GM18519 (cell line): Measurements from ENCODE around the gene WWOX.
"Not testable (repeated sequence)": the region's sequence is repeated elsewhere in the genome, so short reads cannot be mapped to it uniquely, and the experiment has no call there.

ENCODE experiments used
- ATAC-seq: cut with Tn5 transposase; IDR thresholded peaks from one replicate; pipeline ENCODE4 v1.9.1; 2021; ENCODE audit warnings: mild to moderate bottlenecking, moderate library complexity; ENCODE audit not compliant: unreplicated experiment, low FRiP score

WWOX gene

DNA sequence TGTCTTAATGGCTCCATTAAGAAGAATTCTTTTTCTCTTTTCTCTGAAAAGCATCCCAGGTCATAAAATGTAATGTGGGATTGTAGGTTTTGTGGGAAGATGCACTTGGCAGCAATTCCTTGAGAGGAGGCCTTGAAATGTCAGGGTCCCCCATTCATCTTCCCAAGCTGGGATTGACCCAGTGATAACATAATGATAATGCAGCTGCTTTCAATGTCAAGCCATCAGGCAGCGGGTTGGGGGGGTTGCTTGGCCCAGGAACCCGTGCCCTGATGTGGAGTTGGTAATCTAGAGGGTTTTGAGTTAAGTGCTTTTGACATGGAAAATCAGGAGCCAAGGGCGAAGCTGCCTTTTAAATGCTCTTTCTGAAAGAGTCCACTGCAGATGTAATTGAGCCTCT lies 484.0 kb downstream of the WWOX start:
- ATAC-seq = no peak

GRCh38 chr16:78584213-78584860 lies 484.9 kb downstream of the WWOX start:
- ATAC-seq = no peak

DNA sequence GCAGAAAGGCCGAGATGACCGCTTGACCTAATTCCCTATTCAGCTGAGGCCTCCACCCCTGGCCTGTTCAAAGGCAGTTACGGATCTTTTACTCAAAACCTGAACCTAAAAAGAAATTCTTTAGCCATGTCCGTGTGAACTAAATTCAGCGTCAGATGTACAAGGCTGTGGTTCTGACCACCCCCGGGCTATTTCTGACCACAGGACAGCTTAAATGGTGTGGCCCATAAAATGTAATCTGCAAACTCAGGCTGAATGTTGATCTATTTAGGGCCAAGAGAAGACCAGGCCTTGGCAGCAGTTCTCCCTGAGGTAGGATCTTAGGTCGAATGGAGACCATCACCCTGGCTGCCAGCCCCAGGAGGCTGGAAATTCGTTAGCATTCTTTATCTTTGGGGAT lies 485.5 kb downstream of the WWOX start:
- ATAC-seq = no peak

GRCh38 chr16:78589331-78589730 lies 489.9 kb downstream of the WWOX start:
- no peak for ATAC-seq

GRCh38 chr16:78591682-78592103 lies 492.2 kb downstream of the WWOX start:
- ATAC-seq = no peak

- no peak for ATAC-seq
These were observed 492.7 kb downstream of the WWOX start for GRCh38 chr16:78592111-78592510.

DNA sequence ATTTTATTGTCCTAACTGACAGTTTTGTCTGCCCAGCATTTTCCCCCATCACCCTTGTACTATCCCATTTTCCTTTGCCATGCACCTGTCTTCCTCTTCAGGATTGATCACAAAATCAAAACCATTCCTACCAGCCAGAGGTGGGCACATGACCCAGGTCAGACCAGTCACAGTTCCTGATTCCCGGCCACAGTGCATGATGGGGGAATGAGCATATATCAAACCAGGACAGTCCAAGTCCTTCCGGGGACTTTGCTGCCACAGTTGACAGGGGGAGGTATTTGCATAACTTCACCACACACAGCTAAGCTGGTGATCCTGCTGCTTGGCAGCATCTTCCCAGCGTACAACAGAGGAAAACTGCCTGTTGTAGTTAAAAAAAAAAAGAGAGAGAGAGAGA lies 493.9 kb downstream of the WWOX start:
- no peak for ATAC-seq

DNA sequence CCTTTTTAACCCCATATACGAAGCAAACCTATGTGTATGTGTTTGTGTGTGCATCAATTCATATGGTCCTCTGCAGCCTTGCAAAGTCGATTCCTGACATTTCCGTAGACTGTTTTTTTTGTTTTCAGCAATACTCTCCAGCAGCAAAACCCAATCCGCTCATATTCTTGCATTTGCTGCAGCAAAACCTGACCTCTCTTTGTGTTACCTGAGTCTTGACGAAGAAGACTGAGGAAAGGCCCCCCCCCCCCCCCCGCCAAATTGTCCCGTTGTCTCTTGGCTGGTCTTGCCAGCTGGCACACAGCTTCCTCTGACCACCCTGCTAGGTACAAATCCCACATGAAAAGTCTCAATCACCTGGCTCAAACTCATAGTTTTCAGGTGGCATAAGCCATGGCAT lies 494.7 kb downstream of the WWOX start:
- ATAC-seq = no peak

DNA sequence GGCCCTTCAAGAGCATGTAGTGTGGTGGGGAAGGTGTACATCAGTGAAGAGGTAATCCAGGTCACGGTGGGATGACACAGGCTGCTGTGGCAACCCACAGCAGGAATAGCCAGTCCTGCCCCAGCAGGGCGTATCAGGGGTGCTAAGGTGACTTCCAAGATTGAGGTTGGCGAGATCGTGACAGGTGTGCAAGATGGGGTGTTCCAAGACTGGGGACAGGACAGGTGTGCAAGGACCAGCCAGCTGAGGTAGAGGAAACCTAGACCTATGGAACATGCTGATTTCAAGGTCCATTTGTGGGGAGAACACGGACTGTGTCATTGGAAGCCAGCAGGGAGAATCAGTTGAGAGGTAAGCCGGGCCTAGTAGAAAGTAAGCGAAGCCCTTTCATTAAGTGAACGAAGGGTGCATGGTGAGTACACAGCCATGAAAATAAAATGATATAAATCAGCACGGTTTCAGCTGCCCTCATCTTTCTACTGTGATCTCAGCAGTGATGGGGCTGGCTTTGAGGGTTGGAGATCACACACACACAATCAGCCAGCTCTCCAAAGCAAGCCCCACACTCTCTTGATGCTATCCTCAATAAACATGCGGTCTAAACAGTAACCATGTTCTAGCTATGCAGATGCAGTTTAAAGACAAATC lies 497.0 kb downstream of the WWOX start:
- ATAC-seq = no peak

GRCh38 chr16:78596996-78597422 lies 497.6 kb downstream of the WWOX start:
- ATAC-seq = no peak

- ATAC-seq = no peak
These were observed 498.5 kb downstream of the WWOX start for GRCh38 chr16:78597809-78598570.

DNA sequence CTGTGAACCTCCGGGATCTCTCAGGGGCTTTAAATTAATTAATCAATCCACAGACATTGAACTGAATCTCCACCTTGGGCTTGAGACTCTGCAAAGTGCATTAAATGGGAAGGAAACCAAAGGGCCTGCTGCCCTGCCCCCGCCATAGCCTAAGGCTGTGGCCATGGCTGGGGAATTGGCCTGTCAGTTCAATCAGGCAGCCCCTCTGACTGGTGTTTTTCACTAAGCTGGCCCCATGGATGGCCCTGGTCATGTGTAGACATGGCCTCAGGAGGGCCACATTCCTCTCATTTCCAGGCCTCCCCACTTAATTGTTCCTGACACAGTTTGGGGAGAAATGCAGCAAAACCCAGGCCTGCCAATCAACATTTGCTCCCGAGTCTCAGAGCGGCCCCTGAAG lies 499.8 kb downstream of the WWOX start:
- ATAC-seq = no peak

GRCh38 chr16:78604423-78605062 lies 505.1 kb downstream of the WWOX start:
- ATAC-seq = not testable (repeated sequence)

DNA sequence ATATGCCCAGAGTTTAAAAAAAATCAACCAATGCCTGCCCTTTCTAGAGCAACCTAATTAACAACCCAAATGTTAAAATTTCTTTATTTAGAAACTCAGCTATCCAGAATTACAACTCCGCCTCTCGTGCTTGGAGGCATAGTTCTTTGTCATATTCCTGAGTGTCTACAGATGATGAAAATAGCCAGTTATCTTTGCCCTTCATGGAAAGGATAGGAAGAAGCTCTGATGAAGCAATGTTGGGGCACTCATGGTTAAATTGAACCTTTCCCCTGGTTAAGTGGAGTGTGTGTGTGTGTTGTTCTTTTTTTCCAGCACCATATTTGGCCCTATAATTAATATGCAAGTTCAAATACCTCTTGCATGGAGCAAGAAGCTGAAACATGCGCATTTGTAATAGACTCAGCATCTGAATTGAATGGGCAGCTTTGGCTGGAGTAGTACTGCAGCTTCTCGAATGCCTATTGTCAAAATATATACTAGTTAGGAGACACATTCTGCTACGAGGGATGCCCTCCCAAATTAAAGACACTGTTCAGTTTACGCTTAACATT lies 506.2 kb downstream of the WWOX start:
- ATAC-seq = no peak

GRCh38 chr16:78606545-78606944 lies 507.1 kb downstream of the WWOX start:
- no peak for ATAC-seq

GRCh38 chr16:78607022-78607421 lies 507.6 kb downstream of the WWOX start:
- ATAC-seq = no peak

DNA sequence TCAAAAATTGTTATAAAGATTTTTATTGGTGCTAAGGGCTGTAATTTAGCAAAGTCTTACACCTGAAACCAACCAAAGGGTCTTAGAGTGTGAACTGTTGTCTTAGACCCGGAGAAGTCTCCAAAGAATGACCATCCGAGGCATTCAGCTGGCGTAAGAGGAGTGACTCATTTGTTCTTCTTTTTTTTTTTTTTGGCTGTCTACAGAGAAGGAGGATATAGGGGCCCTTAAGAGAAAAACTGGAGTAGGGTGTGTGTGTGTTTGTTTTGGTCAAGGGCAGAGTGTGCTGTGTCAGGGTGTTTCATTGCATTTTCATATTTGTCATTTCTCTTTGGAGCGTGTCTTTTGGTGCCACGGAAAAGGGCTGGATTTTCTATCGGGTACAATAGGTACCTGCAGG lies 508.0 kb downstream of the WWOX start:
- no peak for ATAC-seq

DNA sequence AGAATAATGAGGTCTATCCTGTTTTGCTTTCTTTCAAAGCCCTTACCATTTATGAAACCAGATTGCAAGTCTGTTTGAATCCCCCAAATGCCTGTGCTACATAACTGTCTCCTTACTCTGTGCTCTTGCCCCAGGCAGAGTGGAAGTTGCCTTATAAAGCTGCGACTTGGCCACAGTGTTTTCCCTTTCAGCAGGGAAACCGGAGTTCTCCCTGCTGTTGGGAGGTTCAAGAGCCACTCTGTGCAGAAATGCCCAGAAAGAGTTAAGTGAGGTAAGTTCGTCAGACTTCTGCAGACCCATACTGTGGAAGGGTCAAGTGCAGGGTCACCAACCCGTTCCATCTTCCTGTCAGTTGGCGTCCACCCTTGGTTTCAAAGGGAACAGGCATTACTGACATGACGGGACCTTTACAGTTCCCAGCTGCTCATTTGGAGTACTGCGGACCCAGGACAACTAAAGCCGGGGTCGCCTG lies 508.9 kb downstream of the WWOX start:
- no peak for ATAC-seq

DNA sequence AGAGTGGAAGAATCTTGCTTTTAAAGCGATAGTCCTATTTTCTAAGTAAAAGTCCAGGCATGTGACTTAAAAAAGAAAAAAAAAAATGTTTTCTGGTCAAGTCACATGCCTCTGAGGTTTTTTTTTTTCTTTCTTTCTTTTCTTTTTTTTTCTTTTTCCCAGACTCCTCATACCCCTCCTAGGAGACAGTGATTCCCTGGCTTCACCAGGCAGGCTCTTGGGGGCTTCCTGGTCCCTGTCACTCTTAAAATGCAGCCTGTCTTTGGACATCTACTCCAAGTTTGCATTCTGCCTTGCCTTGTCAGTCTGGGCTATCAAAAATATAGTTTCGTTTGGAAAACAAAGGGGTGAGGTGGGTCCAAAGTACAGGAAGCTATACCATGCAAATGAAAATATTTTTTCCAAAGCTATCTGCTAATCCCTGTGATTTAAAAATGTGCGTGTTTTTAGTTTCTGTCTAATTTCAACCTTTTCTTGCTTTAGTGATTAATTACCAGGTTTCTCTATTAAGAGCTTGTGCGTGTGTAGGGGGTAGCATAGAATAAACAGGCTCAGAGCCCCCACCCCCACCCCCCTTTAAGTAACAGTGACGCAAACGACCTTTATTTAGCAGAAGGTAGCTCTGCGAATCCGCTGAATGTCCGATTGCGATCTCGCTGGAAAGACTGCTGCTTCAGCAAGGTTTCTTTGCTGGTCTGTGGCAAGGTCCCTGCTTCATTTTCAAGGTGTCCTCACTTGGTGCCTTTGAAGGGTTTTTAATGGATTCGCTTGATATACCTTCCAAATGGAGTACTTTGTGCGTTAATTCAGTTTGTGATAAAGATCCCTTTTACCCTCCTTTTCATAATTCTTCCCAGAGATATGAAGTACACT lies 510.2 kb downstream of the WWOX start:
- no peak for ATAC-seq

- ATAC-seq = no peak
These were observed 511.9 kb downstream of the WWOX start for GRCh38 chr16:78611318-78611717.
